HepG2 (cell line): ENCODE data around the gene WWC1. TPM values are rescaled to one million over a fixed set of nuclear protein-coding genes. Genes with fewer than 3 reads are reported as not detected.

Experiments used
- ATAC-seq: fragments of 200-7000 bp; cut with Tn5 transposase; 3 replicates; pipeline ENCODE4 v1.9.1; 2020; ENCODE audit warnings: mild to moderate bottlenecking, moderate library complexity
- BruUV-seq: library from RNA; stranded (reverse); fragments of 400-500 nt; replicated peaks from 2 replicates; lab custom pipeline; 2021; lab: Mats Ljungman, UMichigan
- CTCF ChIA-PET: fragments of 300-600 bp; formaldehyde crosslinking; extraction: SDS; loops from one replicate; lab custom pipeline; 2021; ENCODE audit warnings: low total read pairs, inconsistent platforms, low intra/inter-chr PET ratio; lab: Yijun Ruan, JAX
- POLR2A ChIA-PET: fragments of 350-600 bp; sonication (Branson Sonifier 250); formaldehyde crosslinking; loops from one replicate; lab custom pipeline; 2020; ENCODE audit warnings: antibody characterized with exemption, inconsistent platforms; lab: Yijun Ruan, JAX
- DNase-seq: peaks from one replicate; pipeline ENCODE4 v3.0.0-alpha.2; 2015; ENCODE audit warnings: low spot score
- FAIRE-seq: peaks from 3 replicates; lab custom pipeline; 2011; peaks lifted over from hg19 to GRCh38; lab: Jason Lieb, UNC
- H2AFZ ChIP-seq: one replicate; pipeline ENCODE4 v1.6.1; 2011; ENCODE audit warnings: low read length, inconsistent platforms
- H3K27ac ChIP-seq: fragments of 300-600 bp; 3 replicates; pipeline ENCODE4 v1.8.0; 2011; ENCODE audit warnings: mixed run types, mild to moderate bottlenecking, mixed read lengths, low read length, inconsistent platforms; ENCODE audit not compliant: insufficient read depth; ENCODE audit errors: extremely low read length
- H3K27me3 ChIP-seq, 2 experiments: fragments of 200-600 bp in 1 of 2; 2 replicates in 1 of 2; 3 replicates in 1 of 2; pipeline versions ENCODE4 v1.6.0 to v1.8.0; 2011; ENCODE audit warnings: low read length in 2 of 2, mild to moderate bottlenecking in 2 of 2, moderate library complexity in 2 of 2, inconsistent platforms in 1 of 2; ENCODE audit not compliant: insufficient read depth in 2 of 2, control insufficient read depth in 1 of 2
- H3K36me3 ChIP-seq, 2 experiments: fragments of 200-600 bp in 1 of 2; replicated peaks in 1 of 2; 2 replicates in 1 of 2; 3 replicates in 1 of 2; pipeline versions ENCODE4 v1.5.1 to v1.8.0; 2011; ENCODE audit warnings: low read length in 2 of 2, inconsistent platforms in 1 of 2; ENCODE audit not compliant: insufficient read depth in 2 of 2, control insufficient read depth in 1 of 2
- H3K4me1 ChIP-seq: 2 replicates; pipeline ENCODE4 v1.5.1; 2012; ENCODE audit warnings: low read length, inconsistent platforms; ENCODE audit not compliant: insufficient read depth
- H3K4me2 ChIP-seq: 2 replicates; pipeline ENCODE4 v1.6.0; 2011; ENCODE audit warnings: low read depth, low read length, inconsistent platforms
- H3K4me3 ChIP-seq, 3 experiments: fragments of 200-600 bp in 1 of 3; sonication (generic), shearing (Covaris generic) in 1 of 3; replicated peaks in 1 of 3; 2 replicates each; pipeline ENCODE4 v1.5.1; 2011 to 2016; ENCODE audit warnings: low read length in 3 of 3, inconsistent platforms in 2 of 3, low read depth in 2 of 3, mild to moderate bottlenecking in 2 of 3, control low read depth in 1 of 3, mixed read lengths in 1 of 3; ENCODE audit not compliant: insufficient read depth in 1 of 3
- H3K79me2 ChIP-seq: one replicate; pipeline ENCODE4 v1.6.1; 2011; ENCODE audit warnings: low read length, inconsistent platforms; ENCODE audit not compliant: insufficient read depth
- H3K9ac ChIP-seq: 2 replicates; pipeline ENCODE4 v1.6.0; 2011; ENCODE audit warnings: mild to moderate bottlenecking, low read depth, low read length, inconsistent platforms; ENCODE audit not compliant: insufficient read depth
- H3K9me3 ChIP-seq: 2 replicates; pipeline ENCODE4 v1.5.1; 2012; ENCODE audit warnings: mild to moderate bottlenecking, low read length
- H4K20me1 ChIP-seq: 2 replicates; pipeline ENCODE4 v1.6.0; 2011; ENCODE audit warnings: inconsistent platforms, mild to moderate bottlenecking, low read length, moderate library complexity; ENCODE audit not compliant: insufficient read depth
- ADNP ChIP-seq: sonication (generic); formaldehyde crosslinking; IDR thresholded peaks from 2 replicates; pipeline ENCODE4 v1.4.0; 2020; ENCODE audit warnings: missing genetic modification reagents
- HNF4A ChIP-seq: sonication (generic); formaldehyde crosslinking; IDR thresholded peaks from 2 replicates; pipeline ENCODE4 v1.4.0; 2020; ENCODE audit warnings: missing genetic modification reagents
- SIX1 ChIP-seq: sonication (generic); formaldehyde crosslinking; IDR thresholded peaks from 2 replicates; pipeline ENCODE4 v1.4.0; 2020; ENCODE audit warnings: missing genetic modification reagents, borderline replicate concordance
- SMAD3 ChIP-seq: sonication (generic); formaldehyde crosslinking; IDR thresholded peaks from 2 replicates; pipeline ENCODE4 v1.4.0; 2020; ENCODE audit warnings: missing genetic modification reagents
- SP1 ChIP-seq, 2 experiments: fragments of 450-650 bp in 1 of 2; sonication (generic) in 1 of 2; formaldehyde crosslinking in 1 of 2; IDR thresholded peaks; 2 replicates each; pipeline versions ENCODE4 v1.4.0 to v1.6.1; 2016 to 2020; ENCODE audit warnings: missing genetic modification reagents in 1 of 2
- TBX3 ChIP-seq: fragments of 450-650 bp; IDR thresholded peaks from 2 replicates; pipeline ENCODE4 v1.6.1; 2017; ENCODE audit warnings: antibody characterized with exemption, mild to moderate bottlenecking, inconsistent platforms, borderline replicate concordance
- ZFP82 ChIP-seq: sonication (generic); formaldehyde crosslinking; IDR thresholded peaks from 2 replicates; pipeline ENCODE4 v1.5.1; 2020; ENCODE audit warnings: mild to moderate bottlenecking, missing genetic modification reagents, borderline replicate concordance
- ZKSCAN1 ChIP-seq: fragments of 150-350 bp; IDR thresholded peaks from 2 replicates; pipeline ENCODE4 v1.6.1; 2014; ENCODE audit warnings: low read length
- ZNF503 ChIP-seq: sonication (generic); formaldehyde crosslinking; IDR thresholded peaks from 2 replicates; pipeline ENCODE4 v1.4.0; 2020; ENCODE audit warnings: missing genetic modification reagents
- ZNF572 ChIP-seq: sonication (generic); formaldehyde crosslinking; IDR thresholded peaks from 2 replicates; pipeline ENCODE4 v1.5.1; 2020; ENCODE audit warnings: mild to moderate bottlenecking, missing genetic modification reagents
- ZNF672 ChIP-seq: sonication (generic); formaldehyde crosslinking; IDR thresholded peaks from 2 replicates; pipeline ENCODE4 v1.8.1; 2022; ENCODE audit warnings: missing genetic modification reagents
- in situ Hi-C: cut with HindIII; loops from 2 replicates; pipeline ENCODE4 v1.10.0; 2017; ENCODE audit warnings: low pct_unique_long_range_greater_than_20kb; ENCODE audit not compliant: extremely low pct_ligation_motif_present
- intact Hi-C: fragments of 100-400 bp; cut with micrococcal nuclease; formaldehyde crosslinking; loops from one replicate; pipeline ENCODE4 v1.10.0; 2022; ENCODE audit not compliant: unreplicated experiment
- polyA plus RNA-seq, 8 experiments: library from polyadenylated mRNA; depleted of rRNA in 3 of 8; stranded (reverse) in 7 of 8; unstranded in 1 of 8; fragments of >200 nt; fragmentation: Illumina TruSeq in 4 of 8; extraction: Trizol in 4 of 8; gene quantifications; 2 replicates each; pipeline versions ENCODE4 v1.2.1 to v1.2.3, GENCODE V29; 2011 to 2016; ENCODE audit warnings: low read depth in 4 of 8, missing spikeins in 1 of 8, mixed read lengths in 1 of 8; ENCODE audit not compliant: insufficient read depth in 1 of 8
- total RNA-seq, 5 experiments: library from RNA; depleted of rRNA; stranded (reverse); fragments of >200 nt; fragmentation: Illumina TruSeq; extraction: Trizol; gene quantifications; 2 replicates each; pipeline ENCODE4 v1.2.3, GENCODE V29; 2016; ENCODE audit warnings: low read depth in 1 of 5
- TF ChIP-seq, protein P1 (sequence below): sonication (generic); formaldehyde crosslinking; IDR thresholded peaks from 2 replicates; pipeline ENCODE4 v1.4.0; 2020; ENCODE audit warnings: missing genetic modification reagents
- TF ChIP-seq, protein P2 (sequence below): IDR thresholded peaks from 2 replicates; pipeline ENCODE4 v1.6.1; 2016; ENCODE audit warnings: missing compliant biosample characterization, missing genetic modification reagents, borderline replicate concordance

Gene WWC1
- total and polyA plus RNA-seq, 2 of the 13 experiments (the other 11 are each of a cell fraction or from before 2014, with no cell fraction given) = 8.3 to 17.9 TPM

DNA sequence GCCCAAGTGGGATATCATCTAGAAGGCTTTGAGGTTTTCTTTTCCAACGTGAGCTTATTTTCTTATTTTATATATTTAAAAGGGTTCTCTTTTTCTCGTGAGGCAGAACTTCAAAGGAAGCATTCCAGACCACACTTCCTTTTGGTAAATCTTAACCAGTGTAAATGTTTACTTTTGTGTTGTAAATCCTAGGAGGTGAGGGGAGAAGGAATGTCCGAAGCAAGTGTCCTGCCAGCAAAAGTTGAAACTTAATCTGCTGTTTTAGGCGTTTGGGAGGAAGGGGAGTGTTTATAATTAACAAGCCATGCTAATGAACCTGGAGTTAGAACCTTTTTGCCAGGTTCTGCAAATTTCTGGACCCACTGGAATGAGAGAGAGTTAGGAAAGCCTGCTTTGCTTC, 37.9 kb downstream of the WWC1 start (continued):
- TF ChIP-seq, protein P1, sequence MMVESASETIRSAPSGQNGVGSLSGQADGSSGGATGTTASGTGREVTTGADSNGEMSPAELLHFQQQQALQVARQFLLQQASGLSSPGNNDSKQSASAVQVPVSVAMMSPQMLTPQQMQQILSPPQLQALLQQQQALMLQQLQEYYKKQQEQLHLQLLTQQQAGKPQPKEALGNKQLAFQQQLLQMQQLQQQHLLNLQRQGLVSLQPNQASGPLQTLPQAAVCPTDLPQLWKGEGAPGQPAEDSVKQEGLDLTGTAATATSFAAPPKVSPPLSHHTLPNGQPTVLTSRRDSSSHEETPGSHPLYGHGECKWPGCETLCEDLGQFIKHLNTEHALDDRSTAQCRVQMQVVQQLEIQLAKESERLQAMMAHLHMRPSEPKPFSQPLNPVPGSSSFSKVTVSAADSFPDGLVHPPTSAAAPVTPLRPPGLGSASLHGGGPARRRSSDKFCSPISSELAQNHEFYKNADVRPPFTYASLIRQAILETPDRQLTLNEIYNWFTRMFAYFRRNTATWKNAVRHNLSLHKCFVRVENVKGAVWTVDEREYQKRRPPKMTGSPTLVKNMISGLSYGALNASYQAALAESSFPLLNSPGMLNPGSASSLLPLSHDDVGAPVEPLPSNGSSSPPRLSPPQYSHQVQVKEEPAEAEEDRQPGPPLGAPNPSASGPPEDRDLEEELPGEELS (CRISPR knock-in tag) = peak; percentile 70
- TF ChIP-seq ZNF503 (CRISPR knock-in tag) (peak; percentile 56; the same call in 1 of the 2 replicates), SIX1 (peak; percentile 81), HNF4A (0 out of 2 replicates have a peak, but pooled peaks have one; percentile 14)
- TF ChIP-seq, all 625 proteins: peak for 29

DNA sequence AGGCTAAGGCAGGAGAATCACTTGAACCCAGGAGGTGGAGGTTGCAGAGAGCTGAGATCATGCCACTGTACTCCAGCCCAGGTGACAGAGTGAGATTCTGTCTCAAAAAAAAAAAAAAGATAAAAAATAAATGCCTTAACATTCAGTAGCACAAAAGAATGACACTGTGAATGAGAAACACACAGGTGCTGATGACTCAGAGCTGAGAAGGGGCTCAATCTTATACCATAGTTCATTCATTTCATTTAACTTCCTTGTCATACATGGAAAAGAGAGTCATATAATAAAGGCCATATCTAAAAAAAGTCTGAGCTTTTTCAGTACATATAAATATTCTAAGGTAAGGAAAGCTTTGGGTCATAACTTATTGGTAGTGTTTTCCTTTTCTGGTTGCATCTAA, 40.6 kb downstream of the WWC1 start:
- Histone ChIP-seq H3K4me2 (no peak overlapping the region), H3K9me3 (no peaks in the 10 kb centered on the region), H4K20me1 (no peaks in the 10 kb centered on the region), H3K27ac (no peak overlapping the region), H3K9ac (no peak overlapping the region), H3K36me3 (no peaks in the 10 kb centered on the region), H2AFZ (no peak overlapping the region), H3K4me3 (no peak overlapping the region), H3K4me1 (peaks cover 48% of the 10 kb centered on the region), H3K27me3 (no peaks in the 10 kb centered on the region), H3K79me2 (peaks cover 10% of the 10 kb centered on the region)
- POLR2A ChIA-PET = no interaction called here
- intact Hi-C loops (no loop called here), in situ Hi-C loops (no loop called here)
- no peak for ATAC-seq
- TF ChIP-seq, protein P2, sequence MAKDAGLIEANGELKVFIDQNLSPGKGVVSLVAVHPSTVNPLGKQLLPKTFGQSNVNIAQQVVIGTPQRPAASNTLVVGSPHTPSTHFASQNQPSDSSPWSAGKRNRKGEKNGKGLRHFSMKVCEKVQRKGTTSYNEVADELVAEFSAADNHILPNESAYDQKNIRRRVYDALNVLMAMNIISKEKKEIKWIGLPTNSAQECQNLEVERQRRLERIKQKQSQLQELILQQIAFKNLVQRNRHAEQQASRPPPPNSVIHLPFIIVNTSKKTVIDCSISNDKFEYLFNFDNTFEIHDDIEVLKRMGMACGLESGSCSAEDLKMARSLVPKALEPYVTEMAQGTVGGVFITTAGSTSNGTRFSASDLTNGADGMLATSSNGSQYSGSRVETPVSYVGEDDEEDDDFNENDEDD (CRISPR knock-in tag) = no peak
- no peak for TF ChIP-seq ZKSCAN1
- no peak for TF ChIP-seq TBX3
- no peak for TF ChIP-seq ADNP (CRISPR knock-in tag)
- TF ChIP-seq SP1 (IDR thresholded peaks at IDR 0.05) = no peak
- TF ChIP-seq SP1 (CRISPR knock-in tag; IDR thresholded peaks at IDR 0.05) = no peak
- TF ChIP-seq ZNF672 (CRISPR knock-in tag) = no peak
- TF ChIP-seq ZFP82 (CRISPR knock-in tag) = no peak
- no peak for TF ChIP-seq ZNF572
- TF ChIP-seq SMAD3 (CRISPR knock-in tag) = no peak
- DNase-seq = no peak
- BruUV-seq = no TSS peak
- no peak for FAIRE-seq
- CTCF ChIA-PET = no interaction called here
